Sigmoid colon (tissue), 4 donors: ENCODE measurements around the gene GNB5.

ENCODE experiments used
- EP300 ChIP-seq, 4 donors: sonication (generic); formaldehyde crosslinking; IDR thresholded peaks; one replicate each; pipeline ENCODE4 v1.6.1; 2017; ENCODE audit warnings: antibody characterized with exemption in 4 of 4
- TF ChIP-seq, protein P1 (sequence below), 4 experiments: fragments of 450-650 bp in 3 of 4; fragments of 200-600 bp in 1 of 4; IDR thresholded peaks; one replicate each; pipeline ENCODE4 v1.5.1; 2016 to 2019; ENCODE audit warnings: antibody characterized with exemption in 4 of 4, mild to moderate bottlenecking in 3 of 4, moderate library complexity in 2 of 4

DNA sequence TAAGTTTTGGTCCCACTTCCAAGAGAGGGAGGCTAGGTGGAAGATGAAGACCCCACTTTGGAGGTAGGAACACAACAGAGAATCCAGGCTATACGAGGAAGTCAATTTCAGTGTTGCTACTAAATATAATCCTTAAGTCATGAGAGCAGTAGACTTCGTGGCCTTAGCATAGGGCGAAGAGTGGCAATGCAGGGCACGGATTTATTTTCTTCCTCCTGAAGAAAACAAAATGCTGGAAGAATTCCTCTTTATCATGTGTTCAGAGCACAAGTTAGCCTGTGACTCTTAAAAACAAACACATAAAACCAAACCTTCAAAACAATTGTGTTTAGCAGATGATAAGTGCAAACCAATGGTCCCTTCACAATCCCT lies 98.0 kb downstream of the GNB5 start:
- TF ChIP-seq, protein P1, sequence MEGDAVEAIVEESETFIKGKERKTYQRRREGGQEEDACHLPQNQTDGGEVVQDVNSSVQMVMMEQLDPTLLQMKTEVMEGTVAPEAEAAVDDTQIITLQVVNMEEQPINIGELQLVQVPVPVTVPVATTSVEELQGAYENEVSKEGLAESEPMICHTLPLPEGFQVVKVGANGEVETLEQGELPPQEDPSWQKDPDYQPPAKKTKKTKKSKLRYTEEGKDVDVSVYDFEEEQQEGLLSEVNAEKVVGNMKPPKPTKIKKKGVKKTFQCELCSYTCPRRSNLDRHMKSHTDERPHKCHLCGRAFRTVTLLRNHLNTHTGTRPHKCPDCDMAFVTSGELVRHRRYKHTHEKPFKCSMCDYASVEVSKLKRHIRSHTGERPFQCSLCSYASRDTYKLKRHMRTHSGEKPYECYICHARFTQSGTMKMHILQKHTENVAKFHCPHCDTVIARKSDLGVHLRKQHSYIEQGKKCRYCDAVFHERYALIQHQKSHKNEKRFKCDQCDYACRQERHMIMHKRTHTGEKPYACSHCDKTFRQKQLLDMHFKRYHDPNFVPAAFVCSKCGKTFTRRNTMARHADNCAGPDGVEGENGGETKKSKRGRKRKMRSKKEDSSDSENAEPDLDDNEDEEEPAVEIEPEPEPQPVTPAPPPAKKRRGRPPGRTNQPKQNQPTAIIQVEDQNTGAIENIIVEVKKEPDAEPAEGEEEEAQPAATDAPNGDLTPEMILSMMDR (IDR thresholded peaks at IDR 0.05): no peak
- no peak for TF ChIP-seq EP300 (IDR thresholded peaks at IDR 0.05)
